SK-N-SH (cell line): ENCODE data around the gene SCO2. TPM values are rescaled to one million over a fixed set of nuclear protein-coding genes. Genes with fewer than 3 reads are reported as not detected.
A peak's percentile ranks its signal among the peaks of the same experiment; 100 is the strongest.

ENCODE experiments used
- CTCF ChIA-PET: fragments of 300-600, 350-600 bp; formaldehyde crosslinking; extraction: SDS; loops from one replicate; lab custom pipeline; 2021; lab: Yijun Ruan, JAX
- POLR2A ChIA-PET: fragments of 350-600 bp; sonication (Branson Sonifier 250); formaldehyde crosslinking; extraction: SDS; loops from one replicate; lab custom pipeline; 2020; ENCODE audit warnings: antibody characterized with exemption, inconsistent platforms; lab: Yijun Ruan, JAX
- DNase-seq: peaks from one replicate; pipeline ENCODE4 v3.0.0; 2012
- H2AFZ ChIP-seq: fragments of 200-600 bp; sonication (generic); 2 replicates; pipeline ENCODE4 v1.8.1; 2016; ENCODE audit warnings: antibody characterized with exemption, mild to moderate bottlenecking, low read depth
- H3F3A ChIP-seq: fragments of 200-600 bp; sonication (generic); replicated peaks from 2 replicates; pipeline ENCODE3; 2016; ENCODE audit warnings: antibody characterized with exemption, mild to moderate bottlenecking; ENCODE audit not compliant: insufficient read depth
- H3K27ac ChIP-seq, 2 experiments: fragments of 200-500 bp in 1 of 2; fragments of 200-600 bp in 1 of 2; sonication (Bioruptor generic) in 1 of 2; sonication (generic), shearing (Covaris generic) in 1 of 2; 2 replicates each; pipeline versions ENCODE4 v1.5.1 to v1.6.1; 2014 to 2016; ENCODE audit warnings: low read depth in 2 of 2, inconsistent platforms in 1 of 2, low read length in 1 of 2, mild to moderate bottlenecking in 1 of 2, mixed read lengths in 1 of 2
- H3K27me3 ChIP-seq: fragments of 200-600 bp; sonication (generic), shearing (Covaris generic); 2 replicates; pipeline ENCODE4 v1.6.1; 2016; ENCODE audit warnings: mixed run types; ENCODE audit not compliant: insufficient read depth
- H3K36me3 ChIP-seq, 2 experiments: fragments of 200-500 bp in 1 of 2; fragments of 200-600 bp in 1 of 2; sonication (Bioruptor generic) in 1 of 2; sonication (generic) in 1 of 2; replicated peaks in 1 of 2; 2 replicates each; pipeline versions ENCODE3 to v1.5.1; 2014 to 2016; ENCODE audit warnings: low read length in 1 of 2, mild to moderate bottlenecking in 1 of 2; ENCODE audit not compliant: insufficient read depth in 2 of 2, control insufficient read depth in 1 of 2
- H3K4me1 ChIP-seq, 2 experiments: fragments of 200-500 bp in 1 of 2; fragments of 200-600 bp in 1 of 2; sonication (Bioruptor generic) in 1 of 2; sonication (generic), shearing (Covaris generic) in 1 of 2; 2 replicates each; pipeline versions ENCODE4 v1.5.1 to v1.6.1; 2014 to 2016; ENCODE audit warnings: low read depth in 1 of 2, low read length in 1 of 2, mixed run types in 1 of 2; ENCODE audit not compliant: insufficient read depth in 2 of 2, control insufficient read depth in 1 of 2
- H3K4me2 ChIP-seq: fragments of 200-600 bp; sonication (generic), shearing (Covaris generic); 2 replicates; pipeline ENCODE4 v1.6.1; 2017; ENCODE audit warnings: mixed run types
- H3K4me3 ChIP-seq, 2 experiments: fragments of 200-500 bp in 1 of 2; fragments of 200-600 bp in 1 of 2; sonication (Bioruptor generic) in 1 of 2; sonication (generic), shearing (Covaris generic) in 1 of 2; 2 replicates each; pipeline versions ENCODE4 v1.5.1 to v1.8.1; 2014 to 2016; ENCODE audit warnings: low read depth in 2 of 2, inconsistent platforms in 1 of 2, low read length in 1 of 2, mild to moderate bottlenecking in 1 of 2, mixed read lengths in 1 of 2, moderate library complexity in 1 of 2
- H3K79me2 ChIP-seq: fragments of 200-600 bp; sonication (generic); 2 replicates; pipeline ENCODE4 v1.8.1; 2017; ENCODE audit warnings: mild to moderate bottlenecking; ENCODE audit not compliant: insufficient read depth
- H3K9ac ChIP-seq: fragments of 200-600 bp; sonication (generic); 2 replicates; pipeline ENCODE4 v1.6.1; 2017; ENCODE audit warnings: mixed run types
- H3K9me2 ChIP-seq: fragments of 200-600 bp; sonication (generic); 2 replicates; pipeline ENCODE4 v1.6.1; 2017; ENCODE audit warnings: mixed run types
- H3K9me3 ChIP-seq: fragments of 200-600 bp; sonication (generic); 2 replicates; pipeline ENCODE4 v1.6.1; 2017; ENCODE audit warnings: mixed run types, mild to moderate bottlenecking, moderate library complexity
- H4K20me1 ChIP-seq: fragments of 200-600 bp; sonication (generic); 2 replicates; pipeline ENCODE4 v1.6.1; 2017; ENCODE audit warnings: mild to moderate bottlenecking, mixed run types; ENCODE audit not compliant: insufficient read depth
- ELF1 ChIP-seq: IDR thresholded peaks from 2 replicates; pipeline ENCODE4 v1.4.0; 2012
- EP300 ChIP-seq, 2 experiments: IDR thresholded peaks; 2 replicates each; pipeline versions ENCODE4 v1.4.0 to v1.6.1; 2012; ENCODE audit warnings: borderline replicate concordance in 1 of 2, low read depth in 1 of 2, low read length in 1 of 2
- FOSL2 ChIP-seq: IDR thresholded peaks from 2 replicates; pipeline ENCODE4 v1.4.0; 2012; ENCODE audit warnings: low read depth, mild to moderate bottlenecking, moderate library complexity, borderline replicate concordance
- FOXM1 ChIP-seq: IDR thresholded peaks from 2 replicates; pipeline ENCODE4 v1.4.0; 2012; ENCODE audit warnings: low read depth, mild to moderate bottlenecking
- GABPA ChIP-seq: IDR thresholded peaks from 2 replicates; pipeline ENCODE4 v1.4.0; 2012; ENCODE audit warnings: low read depth, mild to moderate bottlenecking
- GATA2 ChIP-seq: sonication (generic); formaldehyde crosslinking; IDR thresholded peaks from 2 replicates; pipeline ENCODE4 v1.5.0; 2020; ENCODE audit warnings: mild to moderate bottlenecking, missing genetic modification reagents
- IRF3 ChIP-seq: fragments of 150-350 bp; IDR thresholded peaks from 2 replicates; pipeline ENCODE4 v1.6.1; 2016; ENCODE audit warnings: mild to moderate bottlenecking, low read depth, low read length
- JUND ChIP-seq: IDR thresholded peaks from 2 replicates; pipeline ENCODE4 v1.4.0; 2012
- NRF1 ChIP-seq: IDR thresholded peaks from 2 replicates; pipeline ENCODE4 v1.6.1; 2012; ENCODE audit warnings: low read depth, mild to moderate bottlenecking, low read length
- RAD21 ChIP-seq: IDR thresholded peaks from 2 replicates; pipeline ENCODE4 v1.6.1; 2012; ENCODE audit warnings: mild to moderate bottlenecking, low read length
- REST ChIP-seq: IDR thresholded peaks from 2 replicates; pipeline ENCODE4 v1.6.1; 2012; ENCODE audit warnings: mild to moderate bottlenecking, low read depth, low read length, moderate library complexity
- RFX5 ChIP-seq: IDR thresholded peaks from 2 replicates; pipeline ENCODE4 v1.6.1; 2012; ENCODE audit warnings: mild to moderate bottlenecking, improper control_type of control experiment, low read length
- RXRA ChIP-seq: IDR thresholded peaks from 2 replicates; pipeline ENCODE4 v1.4.0; 2012; ENCODE audit warnings: low read depth, mild to moderate bottlenecking, borderline replicate concordance
- SIN3A ChIP-seq: IDR thresholded peaks from 2 replicates; pipeline ENCODE4 v1.6.1; 2012; ENCODE audit warnings: low read depth, mild to moderate bottlenecking, low read length, moderate library complexity, borderline replicate concordance
- TAF1 ChIP-seq: IDR thresholded peaks from 2 replicates; pipeline ENCODE4 v1.6.1; 2012; ENCODE audit warnings: low read depth, mild to moderate bottlenecking, low read length, moderate library complexity, borderline replicate concordance
- TCF12 ChIP-seq: IDR thresholded peaks from 2 replicates; pipeline ENCODE4 v1.4.0; 2012
- USF1 ChIP-seq: IDR thresholded peaks from 2 replicates; pipeline ENCODE4 v1.4.0; 2012; ENCODE audit warnings: low read depth, borderline replicate concordance
- YY1 ChIP-seq: IDR thresholded peaks from 2 replicates; pipeline ENCODE4 v1.4.0; 2012; ENCODE audit warnings: low read depth, mild to moderate bottlenecking
- ZBTB33 ChIP-seq: IDR thresholded peaks from 2 replicates; pipeline ENCODE4 v1.4.0; 2012; ENCODE audit warnings: low read depth, borderline replicate concordance
- WGBS: methylation state at CpG from one replicate; pipeline ENCODE4 v1.1.6; 2017; ENCODE audit warnings: low lambda C conversion rate; 5-methylcytosine and 5-hydroxymethylcytosine counted together
- polyA plus RNA-seq, 3 experiments: library from polyadenylated mRNA; depleted of rRNA; stranded (reverse); fragments of >200 nt; gene quantifications; 2 replicates each; pipeline ENCODE4 v1.2.3, GENCODE V29; 2012

Gene SCO2
- polyA plus RNA-seq, 1 of the 3 experiments (the other 2 are of a cell fraction), result 4.0 TPM

- TF ChIP-seq RFX5 (no peak), ZBTB33 (no peak), RAD21 (no peak), ELF1 (no peak), GABPA (no peak), JUND (no peak), TCF12 (no peak)
- TF ChIP-seq, all 33 proteins: peak for 0
- no peak overlapping the region for H3K4me3 ChIP-seq
- H3K4me1 ChIP-seq, result peaks cover 0 to 21% of the 10 kb centered on the region in 2 experiments; a peak in 1 of 4 replicates
- no peaks in the 10 kb centered on the region for H3K27me3 ChIP-seq
- ChIA-PET CTCF (no interaction called here), POLR2A (no interaction called here)
- no peaks in the 10 kb centered on the region for H3K79me2 ChIP-seq
- no peaks in the 10 kb centered on the region for H3K9me2 ChIP-seq
- no peak overlapping the region for H3K27ac ChIP-seq
- peaks cover 19% of the 10 kb centered on the region for H3F3A ChIP-seq
- 68% methylated on average over 15 of the region's 21 CpGs for WGBS
- peak overlapping the region; percentile 92; the same call in 1 of the 2 replicates for H3K4me2 ChIP-seq
- H3K36me3 ChIP-seq, result no peaks in the 10 kb centered on the region
- H3K9me3 ChIP-seq, result no peaks in the 10 kb centered on the region
- no peak overlapping the region for H2AFZ ChIP-seq
- no peak overlapping the region for H3K9ac ChIP-seq
- H4K20me1 ChIP-seq, result no peaks in the 10 kb centered on the region
- no peak for DNase-seq
Observed at GRCh38 chr22:50530580-50530876, 5.1 kb upstream of the SCO2 start.

- Histone ChIP-seq H2AFZ (no peak within 1 kb of the TSS), H3K4me1 (peaks cover 0 to 21% of the 10 kb centered on the region in 2 experiments; a peak in 1 of 4 replicates), H3F3A (peaks cover 19% of the 10 kb centered on the region), H3K27me3 (no peaks in the 10 kb centered on the region), H3K27ac (no peak within 1 kb of the TSS; a peak in 1 of 4 replicates), H4K20me1 (no peaks in the 10 kb centered on the region), H3K79me2 (no peaks in the 10 kb centered on the region), H3K9me2 (no peaks in the 10 kb centered on the region), H3K9ac (no peak within 1 kb of the TSS), H3K36me3 (no peaks in the 10 kb centered on the region), H3K4me3 (no peak within 1 kb of the TSS; a peak in 2 of 4 replicates), H3K4me2 (peak within 1 kb of the TSS; percentile 92; the same call in 1 of the 2 replicates), H3K9me3 (no peaks in the 10 kb centered on the region)
- CTCF ChIA-PET, result interaction anchor here (2.4 kb wide), 1 partner anchor 33 kb away, joined by 13 read pairs; the partner anchor contains the start of gene SYCE3
- DNase-seq, result no peak
- WGBS, result 75% methylated on average over 31 of the region's 92 CpGs
- POLR2A ChIA-PET, result no interaction called here
- TF ChIP-seq GABPA (no peak), RXRA (no peak), IRF3 (no peak), GATA2 (no peak), TAF1 (no peak), USF1 (no peak), EP300 (IDR thresholded peaks at IDR 0.05; ENCODE audit: borderline replicate concordance in 1 of 2, low read depth in 1 of 2, low read length in 1 of 2) (no peak), SIN3A (no peak), NRF1 (no peak), FOXM1 (no peak), REST (no peak), JUND (no peak), YY1 (no peak), FOSL2 (no peak)
Observed at GRCh38 chr22:50529897-50530579, 4.6 kb upstream of the SCO2 start, which contains the start of gene TYMP. TYMP (minus strand) TSS chr22:50530012; CDS start chr22:50529709, 303 bp downstream.
